SK-N-SH treated with all-trans-retinoic acid at 6 μM for 48 hours (cell line): ENCODE results near the gene BRF1.

Experiments
- ATAC-seq: fragments of 200-7000 bp; cut with Tn5 transposase; 3 replicates; pipeline ENCODE4 v1.9.1; 2020; ENCODE audit warnings: mild to moderate bottlenecking, moderate library complexity
- ARNTL ChIP-seq: fragments of 450-650 bp; formaldehyde crosslinking; IDR thresholded peaks from 2 replicates; pipeline ENCODE4 v1.5.0; 2020; ENCODE audit warnings: low read depth, mild to moderate bottlenecking, moderate library complexity, borderline replicate concordance
- BACH2 ChIP-seq: fragments of 250-450 bp; sonication (Bioruptor Pico); IDR thresholded peaks from 2 replicates; pipeline ENCODE4 v1.9.0; 2021; ENCODE audit warnings: mild to moderate bottlenecking, borderline replicate concordance
- CSDC2 ChIP-seq: fragments of 250-450 bp; sonication (Bioruptor Pico); IDR thresholded peaks from 2 replicates; pipeline ENCODE4 v1.5.0; 2020; ENCODE audit warnings: mild to moderate bottlenecking, moderate library complexity
- ESRRG ChIP-seq: fragments of 250-450 bp; sonication (Bioruptor Pico); IDR thresholded peaks from 2 replicates; pipeline ENCODE4 v1.6.1; 2021; ENCODE audit warnings: mild to moderate bottlenecking
- GLIS3 ChIP-seq: fragments of 250-450 bp; sonication (Bioruptor Pico); IDR thresholded peaks from 2 replicates; pipeline ENCODE4 v1.5.0; 2020; ENCODE audit warnings: mild to moderate bottlenecking, moderate library complexity
- ISL1 ChIP-seq: fragments of 250-450 bp; sonication (Bioruptor Pico); IDR thresholded peaks from 2 replicates; pipeline ENCODE4 v2.1.2; 2022; ENCODE audit warnings: mild to moderate bottlenecking, moderate library complexity
- OSR1 ChIP-seq: fragments of 250-450 bp; sonication (Bioruptor Pico); IDR thresholded peaks from 2 replicates; pipeline ENCODE4 v1.8.0; 2022; ENCODE audit warnings: moderate library complexity, mild to moderate bottlenecking, inconsistent platforms
- POU6F1 ChIP-seq: fragments of 250-450 bp; sonication (Bioruptor Pico); IDR thresholded peaks from 2 replicates; pipeline ENCODE4 v1.8.0; 2021; ENCODE audit warnings: low read depth, mild to moderate bottlenecking, moderate library complexity, borderline replicate concordance
- PPARA ChIP-seq: fragments of 250-450 bp; sonication (Bioruptor Pico); IDR thresholded peaks from 2 replicates; pipeline ENCODE4 v1.5.0; 2020; ENCODE audit warnings: mild to moderate bottlenecking, borderline replicate concordance
- RARB ChIP-seq: fragments of 250-450 bp; sonication (Bioruptor Pico); IDR thresholded peaks from 2 replicates; pipeline ENCODE4 v1.8.0; 2021; ENCODE audit warnings: mild to moderate bottlenecking, moderate library complexity
- SNAI2 ChIP-seq: fragments of 250-450 bp; sonication (Bioruptor Pico); IDR thresholded peaks from 2 replicates; pipeline ENCODE4 v1.5.0; 2020; ENCODE audit warnings: mild to moderate bottlenecking, moderate library complexity
- TCF4 ChIP-seq: fragments of 250-450 bp; sonication (Bioruptor Pico); IDR thresholded peaks from 2 replicates; pipeline ENCODE4 v1.8.0; 2021; ENCODE audit warnings: mild to moderate bottlenecking, moderate library complexity, borderline replicate concordance
- TOX ChIP-seq: fragments of 250-450 bp; sonication (Bioruptor Pico); IDR thresholded peaks from 2 replicates; pipeline ENCODE4 v1.8.0; 2021; ENCODE audit warnings: mild to moderate bottlenecking, moderate library complexity, borderline replicate concordance
- ZC3H10 ChIP-seq: fragments of 250-450 bp; sonication (Bioruptor Pico); IDR thresholded peaks from 2 replicates; pipeline ENCODE4 v1.5.1; 2021; ENCODE audit warnings: mild to moderate bottlenecking, moderate library complexity
- ZFP3 ChIP-seq: fragments of 250-450 bp; sonication (Bioruptor Pico); IDR thresholded peaks from 2 replicates; pipeline ENCODE4 v1.5.0; 2020; ENCODE audit warnings: mild to moderate bottlenecking, moderate library complexity
- ZFP30 ChIP-seq: fragments of 450-650 bp; formaldehyde crosslinking; IDR thresholded peaks from 2 replicates; pipeline ENCODE4 v1.5.0; 2022; ENCODE audit warnings: mild to moderate bottlenecking, moderate library complexity
- ZNF565 ChIP-seq: fragments of 450-650 bp; formaldehyde crosslinking; conservative IDR thresholded peaks from 2 replicates; pipeline ENCODE4 v1.5.0; 2020; ENCODE audit warnings: low read depth, mild to moderate bottlenecking, moderate library complexity
- ZNF70 ChIP-seq: fragments of 450-650 bp; formaldehyde crosslinking; IDR thresholded peaks from 2 replicates; pipeline ENCODE4 v1.5.0; 2020; ENCODE audit warnings: mild to moderate bottlenecking, moderate library complexity
- ZNF8 ChIP-seq: fragments of 450-650 bp; formaldehyde crosslinking; IDR thresholded peaks from 2 replicates; pipeline ENCODE4 v1.5.0; 2020; ENCODE audit warnings: mild to moderate bottlenecking, moderate library complexity
- TF ChIP-seq, protein P1 (sequence below): fragments of 250-450 bp; sonication (Bioruptor Pico); IDR thresholded peaks from 2 replicates; pipeline ENCODE4 v1.5.1; 2020; ENCODE audit warnings: low read depth, mild to moderate bottlenecking, moderate library complexity
- TF ChIP-seq, protein P2 (sequence below): fragments of 250-450 bp; sonication (Bioruptor Pico); IDR thresholded peaks from 2 replicates; pipeline ENCODE4 v1.5.1; 2021; ENCODE audit warnings: mild to moderate bottlenecking, moderate library complexity
- TF ChIP-seq, protein P3 (sequence below): fragments of 250-450 bp; sonication (Bioruptor Pico); IDR thresholded peaks from 2 replicates; pipeline ENCODE4 v1.8.0; 2020; ENCODE audit warnings: mild to moderate bottlenecking, moderate library complexity, borderline replicate concordance
- TF ChIP-seq, protein P4 (sequence below): fragments of 250-450 bp; sonication (Bioruptor Pico); IDR thresholded peaks from 2 replicates; pipeline ENCODE4 v1.5.0; 2020; ENCODE audit warnings: mild to moderate bottlenecking, moderate library complexity

Gene BRF1

DNA sequence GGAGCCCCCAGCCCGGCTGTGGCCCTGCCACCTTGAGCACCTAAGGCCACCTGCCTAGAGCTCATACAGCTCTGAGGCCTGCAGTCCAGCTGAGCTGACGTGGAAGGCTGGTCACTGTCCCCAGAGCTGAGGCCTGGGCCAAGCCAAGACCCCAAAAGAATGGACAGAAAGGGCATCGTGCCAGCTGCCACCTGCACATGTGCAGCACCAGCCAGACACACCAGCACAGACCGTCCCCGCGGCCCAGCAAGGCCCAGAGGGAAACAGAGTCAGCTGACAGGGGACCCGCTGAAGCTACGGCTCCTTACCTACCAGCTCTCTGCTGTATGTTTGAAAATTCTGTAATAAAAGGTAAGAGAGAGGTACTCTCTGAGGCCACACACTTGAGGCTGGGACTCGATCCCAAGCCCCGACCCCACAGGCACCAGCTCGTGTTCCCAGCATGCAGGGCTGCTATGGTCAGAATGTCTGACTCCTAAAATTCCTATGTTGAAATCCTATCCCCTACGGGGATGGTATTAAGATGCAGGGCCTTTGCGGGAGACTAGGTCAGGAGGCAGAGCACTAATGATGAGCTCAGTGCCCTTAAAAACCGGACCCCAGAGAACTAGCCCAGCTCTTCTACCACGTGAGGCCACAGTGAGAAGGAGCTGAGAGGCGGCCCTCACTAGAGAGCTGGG is 25.4 kb downstream of the BRF1 start:
- TF ChIP-seq ZNF70 (CRISPR knock-in tag) (no peak), SNAI2 (CRISPR knock-in tag) (no peak), TCF4 (CRISPR knock-in tag) (no peak), ARNTL (CRISPR knock-in tag) (no peak), ZFP30 (CRISPR knock-in tag) (no peak), ESRRG (no peak), GLIS3 (CRISPR knock-in tag) (no peak), ZC3H10 (CRISPR knock-in tag) (no peak)
- ATAC-seq, result peak; percentile 56

GRCh38 chr14:105274637-105275036 is 26.2 kb downstream of the BRF1 start:
- no peak for TF ChIP-seq ZNF565 (CRISPR knock-in tag)
- no peak for TF ChIP-seq ZFP30 (CRISPR knock-in tag)
- no peak for TF ChIP-seq ARNTL (CRISPR knock-in tag)
- TF ChIP-seq POU6F1, result no peak
- TF ChIP-seq CSDC2, result no peak
- no peak for TF ChIP-seq SNAI2 (CRISPR knock-in tag)
- TF ChIP-seq, protein P1, sequence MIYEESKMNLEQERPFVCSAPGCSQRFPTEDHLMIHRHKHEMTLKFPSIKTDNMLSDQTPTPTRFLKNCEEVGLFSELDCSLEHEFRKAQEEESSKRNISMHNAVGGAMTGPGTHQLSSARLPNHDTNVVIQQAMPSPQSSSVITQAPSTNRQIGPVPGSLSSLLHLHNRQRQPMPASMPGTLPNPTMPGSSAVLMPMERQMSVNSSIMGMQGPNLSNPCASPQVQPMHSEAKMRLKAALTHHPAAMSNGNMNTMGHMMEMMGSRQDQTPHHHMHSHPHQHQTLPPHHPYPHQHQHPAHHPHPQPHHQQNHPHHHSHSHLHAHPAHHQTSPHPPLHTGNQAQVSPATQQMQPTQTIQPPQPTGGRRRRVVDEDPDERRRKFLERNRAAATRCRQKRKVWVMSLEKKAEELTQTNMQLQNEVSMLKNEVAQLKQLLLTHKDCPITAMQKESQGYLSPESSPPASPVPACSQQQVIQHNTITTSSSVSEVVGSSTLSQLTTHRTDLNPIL (CRISPR knock-in tag), result no peak
- no peak for TF ChIP-seq PPARA (CRISPR knock-in tag)
- TF ChIP-seq BACH2 (CRISPR knock-in tag), result no peak
- TF ChIP-seq ISL1 (CRISPR knock-in tag), result no peak
- TF ChIP-seq, protein P2, sequence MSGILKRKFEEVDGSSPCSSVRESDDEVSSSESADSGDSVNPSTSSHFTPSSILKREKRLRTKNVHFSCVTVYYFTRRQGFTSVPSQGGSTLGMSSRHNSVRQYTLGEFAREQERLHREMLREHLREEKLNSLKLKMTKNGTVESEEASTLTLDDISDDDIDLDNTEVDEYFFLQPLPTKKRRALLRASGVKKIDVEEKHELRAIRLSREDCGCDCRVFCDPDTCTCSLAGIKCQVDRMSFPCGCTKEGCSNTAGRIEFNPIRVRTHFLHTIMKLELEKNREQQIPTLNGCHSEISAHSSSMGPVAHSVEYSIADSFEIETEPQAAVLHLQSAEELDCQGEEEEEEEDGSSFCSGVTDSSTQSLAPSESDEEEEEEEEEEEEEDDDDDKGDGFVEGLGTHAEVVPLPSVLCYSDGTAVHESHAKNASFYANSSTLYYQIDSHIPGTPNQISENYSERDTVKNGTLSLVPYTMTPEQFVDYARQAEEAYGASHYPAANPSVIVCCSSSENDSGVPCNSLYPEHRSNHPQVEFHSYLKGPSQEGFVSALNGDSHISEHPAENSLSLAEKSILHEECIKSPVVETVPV, result no peak
- TF ChIP-seq ZFP3 (CRISPR knock-in tag), result no peak
- ATAC-seq, result no peak

DNA sequence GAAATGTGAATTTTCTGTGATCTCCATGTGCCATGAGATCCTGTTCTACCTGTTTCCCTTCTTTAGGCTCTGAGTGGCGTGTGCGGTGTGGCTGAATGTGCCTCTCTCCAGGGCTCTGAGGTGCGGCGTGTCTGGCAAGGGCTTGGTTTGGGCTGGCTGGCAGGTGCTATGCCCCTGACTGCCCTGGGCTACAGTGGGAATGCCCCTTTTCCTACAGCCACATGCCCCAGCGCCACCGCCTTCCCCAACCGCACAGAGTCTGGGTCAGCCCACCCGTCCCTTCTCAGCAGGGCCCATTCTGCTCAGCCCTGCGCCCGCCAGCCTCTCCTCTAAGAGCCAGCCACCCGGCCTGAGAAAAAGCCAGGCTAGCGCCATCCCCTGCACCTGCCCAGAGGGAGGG is 27.7 kb downstream of the BRF1 start:
- TF ChIP-seq SNAI2 (CRISPR knock-in tag) (no peak), ESRRG (no peak), POU6F1 (no peak), ZNF8 (no peak), ZC3H10 (CRISPR knock-in tag) (no peak), ZNF70 (CRISPR knock-in tag) (no peak), BACH2 (CRISPR knock-in tag) (no peak), TOX (CRISPR knock-in tag) (no peak), ZFP3 (CRISPR knock-in tag) (no peak), OSR1 (CRISPR knock-in tag) (no peak), RARB (no peak), ZFP30 (CRISPR knock-in tag) (no peak)
- TF ChIP-seq, protein P1 (CRISPR knock-in tag), result no peak
- TF ChIP-seq, protein P2, result no peak
- TF ChIP-seq, protein P3, sequence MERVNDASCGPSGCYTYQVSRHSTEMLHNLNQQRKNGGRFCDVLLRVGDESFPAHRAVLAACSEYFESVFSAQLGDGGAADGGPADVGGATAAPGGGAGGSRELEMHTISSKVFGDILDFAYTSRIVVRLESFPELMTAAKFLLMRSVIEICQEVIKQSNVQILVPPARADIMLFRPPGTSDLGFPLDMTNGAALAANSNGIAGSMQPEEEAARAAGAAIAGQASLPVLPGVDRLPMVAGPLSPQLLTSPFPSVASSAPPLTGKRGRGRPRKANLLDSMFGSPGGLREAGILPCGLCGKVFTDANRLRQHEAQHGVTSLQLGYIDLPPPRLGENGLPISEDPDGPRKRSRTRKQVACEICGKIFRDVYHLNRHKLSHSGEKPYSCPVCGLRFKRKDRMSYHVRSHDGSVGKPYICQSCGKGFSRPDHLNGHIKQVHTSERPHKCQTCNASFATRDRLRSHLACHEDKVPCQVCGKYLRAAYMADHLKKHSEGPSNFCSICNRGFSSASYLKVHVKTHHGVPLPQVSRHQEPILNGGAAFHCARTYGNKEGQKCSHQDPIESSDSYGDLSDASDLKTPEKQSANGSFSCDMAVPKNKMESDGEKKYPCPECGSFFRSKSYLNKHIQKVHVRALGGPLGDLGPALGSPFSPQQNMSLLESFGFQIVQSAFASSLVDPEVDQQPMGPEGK (CRISPR knock-in tag), result no peak
- TF ChIP-seq, protein P4, sequence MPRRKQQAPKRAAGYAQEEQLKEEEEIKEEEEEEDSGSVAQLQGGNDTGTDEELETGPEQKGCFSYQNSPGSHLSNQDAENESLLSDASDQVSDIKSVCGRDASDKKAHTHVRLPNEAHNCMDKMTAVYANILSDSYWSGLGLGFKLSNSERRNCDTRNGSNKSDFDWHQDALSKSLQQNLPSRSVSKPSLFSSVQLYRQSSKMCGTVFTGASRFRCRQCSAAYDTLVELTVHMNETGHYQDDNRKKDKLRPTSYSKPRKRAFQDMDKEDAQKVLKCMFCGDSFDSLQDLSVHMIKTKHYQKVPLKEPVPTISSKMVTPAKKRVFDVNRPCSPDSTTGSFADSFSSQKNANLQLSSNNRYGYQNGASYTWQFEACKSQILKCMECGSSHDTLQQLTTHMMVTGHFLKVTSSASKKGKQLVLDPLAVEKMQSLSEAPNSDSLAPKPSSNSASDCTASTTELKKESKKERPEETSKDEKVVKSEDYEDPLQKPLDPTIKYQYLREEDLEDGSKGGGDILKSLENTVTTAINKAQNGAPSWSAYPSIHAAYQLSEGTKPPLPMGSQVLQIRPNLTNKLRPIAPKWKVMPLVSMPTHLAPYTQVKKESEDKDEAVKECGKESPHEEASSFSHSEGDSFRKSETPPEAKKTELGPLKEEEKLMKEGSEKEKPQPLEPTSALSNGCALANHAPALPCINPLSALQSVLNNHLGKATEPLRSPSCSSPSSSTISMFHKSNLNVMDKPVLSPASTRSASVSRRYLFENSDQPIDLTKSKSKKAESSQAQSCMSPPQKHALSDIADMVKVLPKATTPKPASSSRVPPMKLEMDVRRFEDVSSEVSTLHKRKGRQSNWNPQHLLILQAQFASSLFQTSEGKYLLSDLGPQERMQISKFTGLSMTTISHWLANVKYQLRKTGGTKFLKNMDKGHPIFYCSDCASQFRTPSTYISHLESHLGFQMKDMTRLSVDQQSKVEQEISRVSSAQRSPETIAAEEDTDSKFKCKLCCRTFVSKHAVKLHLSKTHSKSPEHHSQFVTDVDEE (CRISPR knock-in tag), result no peak
- ATAC-seq, result no peak; the same call in 2 of the 3 replicates
